IPS-NIHi7 (cell line): ENCODE results near the gene DGKI.

Experiments
- DNase-seq: peaks from one replicate; pipeline ENCODE4 v3.0.0; 2012; ENCODE audit warnings: mixed read lengths; ENCODE audit errors: extremely low spot score

Gene DGKI

GRCh38 chr7:137593115-137593711, 253.6 kb downstream of the DGKI start:
- DNase-seq = no peak

- DNase-seq = peak; percentile 80
Observed at GRCh38 chr7:137592232-137592896, 254.4 kb downstream of the DGKI start.

- DNase-seq = peak; percentile 22
Observed at GRCh38 chr7:137591421-137591837, 255.3 kb downstream of the DGKI start.

GRCh38 chr7:137590756-137591305, 255.9 kb downstream of the DGKI start:
- DNase-seq = no peak

GRCh38 chr7:137590071-137590755, 256.6 kb downstream of the DGKI start:
- DNase-seq = no peak

- DNase-seq = no peak
Observed at GRCh38 chr7:137587326-137587725, 259.4 kb downstream of the DGKI start.

- DNase-seq = peak; percentile 12
Observed at GRCh38 chr7:137585591-137585990, 261.2 kb downstream of the DGKI start.

GRCh38 chr7:137583172-137583571, 263.6 kb downstream of the DGKI start:
- no peak for DNase-seq

- no peak for DNase-seq
Observed at GRCh38 chr7:137579913-137580640, 266.7 kb downstream of the DGKI start.

GRCh38 chr7:137578541-137578940, 268.2 kb downstream of the DGKI start:
- no peak for DNase-seq

- no peak for DNase-seq
Observed at GRCh38 chr7:137577184-137577583, 269.6 kb downstream of the DGKI start.

- DNase-seq = no peak
Observed at GRCh38 chr7:137576481-137576880, 270.3 kb downstream of the DGKI start.

GRCh38 chr7:137574812-137575211, 272.0 kb downstream of the DGKI start:
- DNase-seq = no peak

- no peak for DNase-seq
Observed at GRCh38 chr7:137572056-137572784, 274.6 kb downstream of the DGKI start.

GRCh38 chr7:137564677-137565076, 282.1 kb downstream of the DGKI start:
- no peak for DNase-seq

- DNase-seq = no peak
Observed at GRCh38 chr7:137563981-137564380, 282.8 kb downstream of the DGKI start.

GRCh38 chr7:137547485-137547884, 299.3 kb downstream of the DGKI start:
- DNase-seq = no peak

GRCh38 chr7:137546671-137547070, 300.1 kb downstream of the DGKI start:
- DNase-seq = no peak

- DNase-seq = no peak
Observed at GRCh38 chr7:137546009-137546408, 300.8 kb downstream of the DGKI start.

- no peak for DNase-seq
Observed at GRCh38 chr7:137545059-137545716, 301.6 kb downstream of the DGKI start.
